ENCODE results near the gene SEC31B.

SEC31B gene

DNA sequence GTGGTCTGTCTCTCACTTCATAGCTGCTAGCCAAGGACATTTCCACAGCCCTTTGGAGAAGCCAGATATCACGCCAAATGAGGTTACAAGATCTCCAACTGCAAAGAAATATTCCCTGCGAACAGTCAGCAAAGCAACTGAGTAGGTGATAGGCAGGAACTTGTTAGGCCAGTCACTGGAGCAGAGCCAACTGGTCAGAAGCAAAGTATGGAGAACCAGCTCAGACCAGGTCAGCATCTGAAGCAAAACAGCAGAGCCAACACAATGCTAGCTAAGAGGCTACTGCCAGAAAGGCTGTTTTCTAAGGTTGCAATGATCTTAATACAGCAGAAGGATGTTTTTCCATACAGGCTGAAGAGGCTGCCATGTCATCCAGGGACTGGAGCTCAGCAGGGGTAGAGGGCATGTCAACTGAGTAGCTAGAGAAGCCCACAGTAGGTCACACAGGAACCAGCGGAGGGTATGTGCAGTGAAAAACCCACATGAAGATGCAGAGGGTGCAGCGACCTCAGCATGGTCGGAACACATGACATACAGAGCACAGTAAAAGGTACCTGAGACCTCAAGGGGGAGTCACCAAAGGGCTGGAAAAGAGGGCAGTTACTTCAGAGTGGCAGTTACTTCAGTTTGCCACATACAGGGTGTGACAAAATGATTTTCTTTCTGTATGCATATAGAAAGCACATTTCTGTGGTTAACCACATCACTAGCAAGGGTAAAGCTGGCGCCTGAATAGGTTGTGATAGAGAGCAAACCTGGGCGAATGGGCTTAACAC lies 8.9 kb downstream of the SEC31B start:
- TF ChIP-seq CTCF (IDR thresholded peaks at IDR 0.05; ENCODE audit: low read depth, low read length, missing control alignments), result no peak
- no peak for DNase-seq (ENCODE audit: low read depth)
- H3K4me3 ChIP-seq (ENCODE audit: low read depth, low read length), result no peak overlapping the region

GRCh38 chr10:100509241-100509840 lies 10.3 kb downstream of the SEC31B start:
- no peak for TF ChIP-seq CTCF (IDR thresholded peaks at IDR 0.05; ENCODE audit: low read depth, low read length, missing control alignments)
- no peak overlapping the region for H3K4me3 ChIP-seq (ENCODE audit: low read depth, low read length)

DNA sequence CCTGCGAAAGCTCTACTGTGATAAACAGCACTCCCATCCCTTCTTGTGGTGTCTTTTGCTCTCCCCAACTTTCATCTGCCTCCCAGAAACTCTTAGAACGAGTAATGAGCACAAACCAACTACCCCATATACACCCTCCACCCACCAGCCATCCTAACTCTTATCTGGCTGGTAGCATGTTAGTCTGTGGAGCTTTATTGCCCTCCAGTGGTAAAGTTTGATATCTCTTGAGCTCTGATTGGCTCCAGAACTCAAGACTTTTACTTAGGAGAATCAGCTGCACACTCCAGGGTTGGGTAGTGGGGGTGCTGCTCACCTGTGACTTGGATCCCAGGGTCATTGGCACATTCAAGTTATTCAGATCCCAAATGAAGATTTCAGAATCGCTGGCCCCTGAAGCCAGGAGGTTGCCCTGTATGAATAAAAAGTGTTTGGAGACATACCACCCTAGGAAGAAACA lies 10.9 kb downstream of the SEC31B start:
- no peak for DNase-seq (ENCODE audit: low read depth)
- peak; percentile 55 for TF ChIP-seq CTCF (IDR thresholded peaks at IDR 0.05; ENCODE audit: low read depth, low read length, missing control alignments)
- H3K4me3 ChIP-seq (ENCODE audit: low read depth, low read length), result no peak overlapping the region

More at GRCh38 chr10:100509241-100509840, 10.3 kb downstream of the SEC31B start:
- no peak for DNase-seq (ENCODE audit: low read depth)

- DNase-seq (ENCODE audit: low read depth), result no peak
- H3K4me3 ChIP-seq (ENCODE audit: low read depth, low read length), result no peak overlapping the region
- no peak for TF ChIP-seq CTCF (IDR thresholded peaks at IDR 0.05; ENCODE audit: low read depth, low read length, missing control alignments)
Measured at GRCh38 chr10:100508266-100508665, 11.4 kb downstream of the SEC31B start.

DNA sequence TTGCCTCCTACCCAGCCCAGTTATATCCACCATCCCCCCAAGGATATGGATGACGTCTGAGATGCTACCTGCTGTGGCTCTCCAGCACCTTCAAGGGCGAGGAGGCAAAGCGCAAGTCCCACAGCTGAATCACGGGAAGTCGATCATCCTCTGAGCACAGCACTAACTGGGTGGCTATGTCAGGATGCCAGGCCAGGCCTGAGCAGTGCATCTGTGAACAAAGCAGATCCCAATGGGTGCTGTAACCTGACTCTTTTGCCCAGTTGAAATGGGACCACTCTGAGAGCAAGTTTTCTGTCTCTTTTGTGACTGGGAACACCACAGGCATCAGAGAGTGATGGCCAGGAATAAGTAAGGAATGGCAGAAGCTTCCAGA lies 12.3 kb downstream of the SEC31B start:
- no peak for TF ChIP-seq CTCF (IDR thresholded peaks at IDR 0.05; ENCODE audit: low read depth, low read length, missing control alignments)
- H3K4me3 ChIP-seq (ENCODE audit: low read depth, low read length), result no peak overlapping the region
- no peak for DNase-seq (ENCODE audit: low read depth)

DNA sequence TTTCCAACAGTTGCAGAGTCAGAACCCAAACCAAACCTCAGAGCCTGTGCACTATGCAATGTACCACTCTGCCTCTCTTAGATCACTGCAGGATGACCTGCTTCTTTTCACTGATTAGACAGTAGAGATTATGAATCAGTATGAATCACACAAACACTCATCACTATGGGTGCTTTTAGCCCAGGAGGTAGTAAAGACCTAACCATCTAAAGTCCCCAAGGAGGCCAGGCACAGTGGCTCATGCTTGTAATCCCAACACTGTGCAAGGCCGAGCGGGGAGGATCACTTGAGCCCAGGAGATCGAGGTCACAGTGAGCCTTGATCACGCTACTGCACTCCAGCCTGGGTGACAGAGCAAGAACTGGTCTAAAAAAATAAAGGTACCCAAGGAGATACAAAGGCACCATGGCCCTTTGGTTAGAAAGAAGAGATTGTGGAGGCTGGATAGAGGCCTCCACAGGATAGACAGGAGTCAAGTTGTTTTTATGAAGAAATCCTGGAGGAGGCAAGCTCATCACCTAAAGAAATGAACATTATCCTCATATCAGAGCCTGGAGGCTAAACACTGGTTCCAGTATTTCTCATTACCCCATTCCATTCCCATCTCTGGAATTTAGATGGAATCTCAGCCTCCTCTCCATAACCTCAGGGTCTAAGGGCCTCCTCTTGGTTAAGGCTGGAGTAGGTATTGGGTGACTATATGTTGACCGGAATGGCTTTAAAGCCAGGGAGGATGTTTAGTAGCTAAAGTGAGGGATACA lies 12.9 kb downstream of the SEC31B start:
- H3K4me3 ChIP-seq (ENCODE audit: low read depth, low read length), result no peak overlapping the region
- DNase-seq (ENCODE audit: low read depth), result no peak
- no peak for TF ChIP-seq CTCF (IDR thresholded peaks at IDR 0.05; ENCODE audit: low read depth, low read length, missing control alignments)

Measured in GM12864 (cell line).